ENCODE results near the gene ADCY2.

GRCh38 chr5:7585807-7586206 is 189.9 kb downstream of the ADCY2 start:
- TF ChIP-seq, protein P1, sequence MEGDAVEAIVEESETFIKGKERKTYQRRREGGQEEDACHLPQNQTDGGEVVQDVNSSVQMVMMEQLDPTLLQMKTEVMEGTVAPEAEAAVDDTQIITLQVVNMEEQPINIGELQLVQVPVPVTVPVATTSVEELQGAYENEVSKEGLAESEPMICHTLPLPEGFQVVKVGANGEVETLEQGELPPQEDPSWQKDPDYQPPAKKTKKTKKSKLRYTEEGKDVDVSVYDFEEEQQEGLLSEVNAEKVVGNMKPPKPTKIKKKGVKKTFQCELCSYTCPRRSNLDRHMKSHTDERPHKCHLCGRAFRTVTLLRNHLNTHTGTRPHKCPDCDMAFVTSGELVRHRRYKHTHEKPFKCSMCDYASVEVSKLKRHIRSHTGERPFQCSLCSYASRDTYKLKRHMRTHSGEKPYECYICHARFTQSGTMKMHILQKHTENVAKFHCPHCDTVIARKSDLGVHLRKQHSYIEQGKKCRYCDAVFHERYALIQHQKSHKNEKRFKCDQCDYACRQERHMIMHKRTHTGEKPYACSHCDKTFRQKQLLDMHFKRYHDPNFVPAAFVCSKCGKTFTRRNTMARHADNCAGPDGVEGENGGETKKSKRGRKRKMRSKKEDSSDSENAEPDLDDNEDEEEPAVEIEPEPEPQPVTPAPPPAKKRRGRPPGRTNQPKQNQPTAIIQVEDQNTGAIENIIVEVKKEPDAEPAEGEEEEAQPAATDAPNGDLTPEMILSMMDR (IDR thresholded peaks at IDR 0.05), result no peak
- TF ChIP-seq POLR2A (IDR thresholded peaks at IDR 0.05), result no peak
- TF ChIP-seq POLR2AphosphoS5 (IDR thresholded peaks at IDR 0.05), result no peak

Data from prostate gland (tissue), 2 donors.